SK-N-SH treated with all-trans-retinoic acid at 6 μM for 48 hours (cell line): Measurements from ENCODE around the gene APOL6.

ENCODE experiments used
- ATAC-seq: fragments of 200-7000 bp; cut with Tn5 transposase; 3 replicates; pipeline ENCODE4 v1.9.1; 2020; ENCODE audit warnings: mild to moderate bottlenecking, moderate library complexity
- ARNTL ChIP-seq: fragments of 450-650 bp; formaldehyde crosslinking; IDR thresholded peaks from 2 replicates; pipeline ENCODE4 v1.5.0; 2020; ENCODE audit warnings: low read depth, mild to moderate bottlenecking, moderate library complexity, borderline replicate concordance
- BACH2 ChIP-seq: fragments of 250-450 bp; sonication (Bioruptor Pico); IDR thresholded peaks from 2 replicates; pipeline ENCODE4 v1.9.0; 2021; ENCODE audit warnings: mild to moderate bottlenecking, borderline replicate concordance
- CREB5 ChIP-seq: fragments of 250-450 bp; sonication (Bioruptor Pico); IDR thresholded peaks from 2 replicates; pipeline ENCODE4 v1.5.1; 2020; ENCODE audit warnings: low read depth, mild to moderate bottlenecking, moderate library complexity
- CSDC2 ChIP-seq: fragments of 250-450 bp; sonication (Bioruptor Pico); IDR thresholded peaks from 2 replicates; pipeline ENCODE4 v1.5.0; 2020; ENCODE audit warnings: mild to moderate bottlenecking, moderate library complexity
- CSRNP3 ChIP-seq: fragments of 250-450 bp; sonication (Bioruptor Pico); IDR thresholded peaks from 2 replicates; pipeline ENCODE4 v1.5.1; 2021; ENCODE audit warnings: mild to moderate bottlenecking, moderate library complexity
- GLIS3 ChIP-seq: fragments of 250-450 bp; sonication (Bioruptor Pico); IDR thresholded peaks from 2 replicates; pipeline ENCODE4 v1.5.0; 2020; ENCODE audit warnings: mild to moderate bottlenecking, moderate library complexity
- ISL1 ChIP-seq: fragments of 250-450 bp; sonication (Bioruptor Pico); IDR thresholded peaks from 2 replicates; pipeline ENCODE4 v2.1.2; 2022; ENCODE audit warnings: mild to moderate bottlenecking, moderate library complexity
- OSR1 ChIP-seq: fragments of 250-450 bp; sonication (Bioruptor Pico); IDR thresholded peaks from 2 replicates; pipeline ENCODE4 v1.8.0; 2022; ENCODE audit warnings: moderate library complexity, mild to moderate bottlenecking, inconsistent platforms
- PATZ1 ChIP-seq: fragments of 250-450 bp; sonication (Bioruptor Pico); IDR thresholded peaks from 2 replicates; pipeline ENCODE4 v1.8.0; 2020; ENCODE audit warnings: mild to moderate bottlenecking, moderate library complexity, borderline replicate concordance
- POU6F1 ChIP-seq: fragments of 250-450 bp; sonication (Bioruptor Pico); IDR thresholded peaks from 2 replicates; pipeline ENCODE4 v1.8.0; 2021; ENCODE audit warnings: low read depth, mild to moderate bottlenecking, moderate library complexity, borderline replicate concordance
- PPARA ChIP-seq: fragments of 250-450 bp; sonication (Bioruptor Pico); IDR thresholded peaks from 2 replicates; pipeline ENCODE4 v1.5.0; 2020; ENCODE audit warnings: mild to moderate bottlenecking, borderline replicate concordance
- SNAI2 ChIP-seq: fragments of 250-450 bp; sonication (Bioruptor Pico); IDR thresholded peaks from 2 replicates; pipeline ENCODE4 v1.5.0; 2020; ENCODE audit warnings: mild to moderate bottlenecking, moderate library complexity
- TCF4 ChIP-seq: fragments of 250-450 bp; sonication (Bioruptor Pico); IDR thresholded peaks from 2 replicates; pipeline ENCODE4 v1.8.0; 2021; ENCODE audit warnings: mild to moderate bottlenecking, moderate library complexity, borderline replicate concordance
- TOX ChIP-seq: fragments of 250-450 bp; sonication (Bioruptor Pico); IDR thresholded peaks from 2 replicates; pipeline ENCODE4 v1.8.0; 2021; ENCODE audit warnings: mild to moderate bottlenecking, moderate library complexity, borderline replicate concordance
- ZC3H10 ChIP-seq: fragments of 250-450 bp; sonication (Bioruptor Pico); IDR thresholded peaks from 2 replicates; pipeline ENCODE4 v1.5.1; 2021; ENCODE audit warnings: mild to moderate bottlenecking, moderate library complexity
- ZFP3 ChIP-seq: fragments of 250-450 bp; sonication (Bioruptor Pico); IDR thresholded peaks from 2 replicates; pipeline ENCODE4 v1.5.0; 2020; ENCODE audit warnings: mild to moderate bottlenecking, moderate library complexity
- ZFP30 ChIP-seq: fragments of 450-650 bp; formaldehyde crosslinking; IDR thresholded peaks from 2 replicates; pipeline ENCODE4 v1.5.0; 2022; ENCODE audit warnings: mild to moderate bottlenecking, moderate library complexity
- ZNF565 ChIP-seq: fragments of 450-650 bp; formaldehyde crosslinking; conservative IDR thresholded peaks from 2 replicates; pipeline ENCODE4 v1.5.0; 2020; ENCODE audit warnings: low read depth, mild to moderate bottlenecking, moderate library complexity
- ZNF70 ChIP-seq: fragments of 450-650 bp; formaldehyde crosslinking; IDR thresholded peaks from 2 replicates; pipeline ENCODE4 v1.5.0; 2020; ENCODE audit warnings: mild to moderate bottlenecking, moderate library complexity
- ZNF8 ChIP-seq: fragments of 450-650 bp; formaldehyde crosslinking; IDR thresholded peaks from 2 replicates; pipeline ENCODE4 v1.5.0; 2020; ENCODE audit warnings: mild to moderate bottlenecking, moderate library complexity

The APOL6 gene

GRCh38 chr22:35660291-35661127, 12.3 kb downstream of the APOL6 start:
- no peak for ATAC-seq
- TF ChIP-seq GLIS3 (CRISPR knock-in tag) = no peak
- no peak for TF ChIP-seq BACH2 (CRISPR knock-in tag)
- TF ChIP-seq TOX (CRISPR knock-in tag) = no peak
- no peak for TF ChIP-seq ZFP30 (CRISPR knock-in tag)
- no peak for TF ChIP-seq TCF4 (CRISPR knock-in tag)
- no peak for TF ChIP-seq ZNF70 (CRISPR knock-in tag)
- TF ChIP-seq ZNF8 (CRISPR knock-in tag) = no peak
- no peak for TF ChIP-seq ZNF565
- no peak for TF ChIP-seq PATZ1 (CRISPR knock-in tag)
- no peak for TF ChIP-seq ZC3H10
- no peak for TF ChIP-seq POU6F1 (CRISPR knock-in tag)
- TF ChIP-seq CSDC2 (CRISPR knock-in tag) = no peak
- no peak for TF ChIP-seq ZFP3

- no peak for TF ChIP-seq POU6F1 (CRISPR knock-in tag)
- TF ChIP-seq SNAI2 (CRISPR knock-in tag) = no peak
- no peak for TF ChIP-seq CSRNP3
- TF ChIP-seq PPARA (CRISPR knock-in tag) = no peak
- no peak for TF ChIP-seq TCF4 (CRISPR knock-in tag)
- TF ChIP-seq ARNTL (CRISPR knock-in tag) = no peak
- ATAC-seq = no peak
Measured at GRCh38 chr22:35661464-35661863, 13.2 kb downstream of the APOL6 start.

- TF ChIP-seq SNAI2 (CRISPR knock-in tag) = no peak
- TF ChIP-seq TCF4 (CRISPR knock-in tag) = no peak
- no peak for TF ChIP-seq GLIS3 (CRISPR knock-in tag)
- no peak for TF ChIP-seq PPARA (CRISPR knock-in tag)
- TF ChIP-seq BACH2 (CRISPR knock-in tag) = no peak
- no peak for TF ChIP-seq TOX (CRISPR knock-in tag)
- TF ChIP-seq OSR1 (CRISPR knock-in tag) = no peak
- TF ChIP-seq ISL1 (CRISPR knock-in tag) = no peak
- no peak for TF ChIP-seq ZNF565
- TF ChIP-seq CREB5 = no peak
- TF ChIP-seq, all 23 proteins: peak for 0
Measured at GRCh38 chr22:35662914-35663313, 14.7 kb downstream of the APOL6 start.

More at GRCh38 chr22:35662914-35663313, 14.7 kb downstream of the APOL6 start:
- ATAC-seq = no peak
